C4-2B (cell line): Measurements from ENCODE around the gene PPP1R15B.

ENCODE experiments used
- ZFX ChIP-seq: fragments of 450-650 bp; IDR thresholded peaks from 2 replicates; pipeline ENCODE4 v1.6.1; 2017
- TF ChIP-seq, protein P1 (sequence below): fragments of 450-650 bp; conservative IDR thresholded peaks from 2 replicates; pipeline ENCODE4 v1.5.1; 2017; ENCODE audit warnings: mild to moderate bottlenecking

DNA sequence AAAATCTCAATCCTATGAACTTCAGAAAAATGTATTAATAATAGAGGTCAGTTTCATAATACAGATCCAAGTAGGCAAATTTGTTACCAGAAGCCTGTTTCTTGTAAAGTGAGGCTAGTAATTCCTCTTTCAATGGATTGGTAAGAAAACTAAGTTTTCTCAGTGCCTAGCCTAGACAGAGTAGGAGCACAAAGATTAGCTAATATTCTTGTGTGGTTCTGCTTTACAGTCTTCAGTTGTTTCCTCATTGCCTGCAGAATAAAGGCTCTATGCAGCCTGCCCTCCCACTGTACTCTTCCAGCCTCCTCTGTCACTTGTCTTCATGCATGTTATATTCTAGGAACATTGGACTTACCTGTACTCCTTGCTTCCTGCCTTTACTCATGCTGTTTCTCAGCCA is 2.4 kb upstream of the PPP1R15B start:
- TF ChIP-seq, protein P1, sequence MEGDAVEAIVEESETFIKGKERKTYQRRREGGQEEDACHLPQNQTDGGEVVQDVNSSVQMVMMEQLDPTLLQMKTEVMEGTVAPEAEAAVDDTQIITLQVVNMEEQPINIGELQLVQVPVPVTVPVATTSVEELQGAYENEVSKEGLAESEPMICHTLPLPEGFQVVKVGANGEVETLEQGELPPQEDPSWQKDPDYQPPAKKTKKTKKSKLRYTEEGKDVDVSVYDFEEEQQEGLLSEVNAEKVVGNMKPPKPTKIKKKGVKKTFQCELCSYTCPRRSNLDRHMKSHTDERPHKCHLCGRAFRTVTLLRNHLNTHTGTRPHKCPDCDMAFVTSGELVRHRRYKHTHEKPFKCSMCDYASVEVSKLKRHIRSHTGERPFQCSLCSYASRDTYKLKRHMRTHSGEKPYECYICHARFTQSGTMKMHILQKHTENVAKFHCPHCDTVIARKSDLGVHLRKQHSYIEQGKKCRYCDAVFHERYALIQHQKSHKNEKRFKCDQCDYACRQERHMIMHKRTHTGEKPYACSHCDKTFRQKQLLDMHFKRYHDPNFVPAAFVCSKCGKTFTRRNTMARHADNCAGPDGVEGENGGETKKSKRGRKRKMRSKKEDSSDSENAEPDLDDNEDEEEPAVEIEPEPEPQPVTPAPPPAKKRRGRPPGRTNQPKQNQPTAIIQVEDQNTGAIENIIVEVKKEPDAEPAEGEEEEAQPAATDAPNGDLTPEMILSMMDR, result no peak
- no peak for TF ChIP-seq ZFX
